H1 (cell line): Measurements from ENCODE around the gene ARID1B. TPM values are rescaled to one million over a fixed set of nuclear protein-coding genes. Genes with fewer than 3 reads are reported as not detected.

Experiments
- CTCF ChIA-PET: fragments of 300-600 bp; sonication (Branson Sonifier 250); formaldehyde crosslinking; loops from one replicate; lab custom pipeline; 2021; ENCODE audit not compliant: partially characterized antibody; lab: Charles Lee
- POLR2A ChIA-PET: fragments of 300-600 bp; sonication (Branson Sonifier 250); formaldehyde crosslinking; loops from one replicate; lab custom pipeline; 2021; ENCODE audit warnings: inconsistent platforms; ENCODE audit not compliant: partially characterized antibody; lab: Charles Lee
- DNase-seq, 2 experiments: peaks; one replicate each; pipeline versions ENCODE4 v3.0.0 to v3.0.0-alpha.2; 2010 to 2022; ENCODE audit warnings: low spot score in 2 of 2, low read depth in 1 of 2, mixed read lengths in 1 of 2
- FAIRE-seq: peaks from 2 replicates; lab custom pipeline; 2011; peaks lifted over from hg19 to GRCh38; lab: Jason Lieb, UNC
- H2AFZ ChIP-seq: 2 replicates; pipeline ENCODE4 v1.8.1; 2012; ENCODE audit warnings: low read length, inconsistent platforms
- H2AK5ac ChIP-seq: 2 replicates; pipeline ENCODE4 v1.6.1; 2013; ENCODE audit warnings: low read depth, low read length
- H2BK120ac ChIP-seq: replicated peaks from 2 replicates; pipeline ENCODE3; 2013; ENCODE audit warnings: low read depth, low read length, inconsistent platforms
- H2BK12ac ChIP-seq: 2 replicates; pipeline ENCODE4 v1.6.1; 2013; ENCODE audit warnings: low read depth, low read length
- H2BK15ac ChIP-seq: 2 replicates; pipeline ENCODE4 v1.6.1; 2013; ENCODE audit warnings: low read length
- H2BK20ac ChIP-seq: 2 replicates; pipeline ENCODE4 v1.6.1; 2013; ENCODE audit warnings: low read length
- H2BK5ac ChIP-seq: 2 replicates; pipeline ENCODE4 v1.6.1; 2013; ENCODE audit warnings: low read depth, low read length
- H3K14ac ChIP-seq: 2 replicates; pipeline ENCODE4 v1.6.1; 2013; ENCODE audit warnings: inconsistent platforms; ENCODE audit not compliant: insufficient read length
- H3K18ac ChIP-seq: 2 replicates; pipeline ENCODE4 v1.6.1; 2013; ENCODE audit warnings: low read length; ENCODE audit errors: extremely low read depth
- H3K23ac ChIP-seq: 2 replicates; pipeline ENCODE4 v1.6.1; 2013; ENCODE audit warnings: inconsistent platforms; ENCODE audit not compliant: insufficient read length
- H3K23me2 ChIP-seq: 2 replicates; pipeline ENCODE4 v1.6.1; 2013; ENCODE audit warnings: low read depth, low read length
- H3K27ac ChIP-seq: 2 replicates; pipeline ENCODE4 v1.6.1; 2011; ENCODE audit warnings: low read depth, low read length, inconsistent platforms
- H3K27me3 ChIP-seq, 4 experiments: replicated peaks in 1 of 4; 1 replicate in 1 of 4; 2 replicates in 3 of 4; pipeline versions ENCODE4 v1.6.1 to v1.8.1; 2011 to 2013; ENCODE audit warnings: low read length in 3 of 4, mild to moderate bottlenecking in 3 of 4, inconsistent platforms in 2 of 4, mixed read lengths in 2 of 4, moderate library complexity in 1 of 4; ENCODE audit not compliant: control insufficient read depth in 3 of 4, insufficient read depth in 3 of 4; ENCODE audit errors: extremely low read depth in 1 of 4
- H3K36me3 ChIP-seq, 4 experiments: 2 replicates each; pipeline versions ENCODE4 v1.6.1 to v1.8.1; 2011 to 2013; ENCODE audit warnings: mild to moderate bottlenecking in 4 of 4, low read length in 3 of 4, moderate library complexity in 2 of 4, control low read depth in 1 of 4, inconsistent platforms in 1 of 4; ENCODE audit not compliant: insufficient read depth in 4 of 4, control insufficient read depth in 2 of 4
- H3K4ac ChIP-seq: replicated peaks from 2 replicates; pipeline ENCODE3; 2013; ENCODE audit warnings: low read length, low read depth, mixed read lengths, inconsistent platforms; ENCODE audit not compliant: insufficient read length
- H3K4me1 ChIP-seq, 4 experiments: replicated peaks in 1 of 4; 1 replicate in 1 of 4; 2 replicates in 3 of 4; pipeline versions ENCODE4 v1.6.1 to v1.8.1; 2011 to 2013; ENCODE audit warnings: low read length in 3 of 4, inconsistent platforms in 2 of 4, mixed read lengths in 1 of 4; ENCODE audit not compliant: insufficient read depth in 4 of 4, control insufficient read depth in 3 of 4
- H3K4me2 ChIP-seq, 2 experiments: 2 replicates each; pipeline versions ENCODE4 v1.6.1 to v1.8.1; 2011 to 2013; ENCODE audit warnings: low read depth in 2 of 2, low read length in 2 of 2, control low read depth in 1 of 2, inconsistent platforms in 1 of 2, mild to moderate bottlenecking in 1 of 2; ENCODE audit not compliant: insufficient read depth in 1 of 2
- H3K4me3 ChIP-seq, 4 experiments: fragments of 200-600, 300-600 bp in 1 of 4; sonication (generic), shearing (Covaris generic), sonication (Bioruptor Twin) in 1 of 4; 2 replicates each; pipeline versions ENCODE4 v1.5.1 to v1.8.1; 2011 to 2016; ENCODE audit warnings: low read length in 4 of 4, low read depth in 3 of 4, control low read depth in 2 of 4, inconsistent platforms in 2 of 4, mild to moderate bottlenecking in 2 of 4, mixed read lengths in 1 of 4, moderate library complexity in 1 of 4; ENCODE audit not compliant: insufficient read depth in 2 of 4; ENCODE audit errors: extremely low read depth in 1 of 4
- H3K56ac ChIP-seq: replicated peaks from 2 replicates; pipeline ENCODE3; 2013; ENCODE audit warnings: low read depth, mild to moderate bottlenecking, mixed read lengths, low read length, inconsistent platforms; ENCODE audit not compliant: insufficient read length
- H3K79me1 ChIP-seq: 2 replicates; pipeline ENCODE4 v1.6.1; 2013; ENCODE audit warnings: low read depth, low read length, control low read depth
- H3K79me2 ChIP-seq, 2 experiments: 2 replicates each; pipeline versions ENCODE4 v1.6.1 to v1.8.1; 2012 to 2013; ENCODE audit warnings: low read length in 2 of 2, mild to moderate bottlenecking in 2 of 2, inconsistent platforms in 1 of 2; ENCODE audit not compliant: insufficient read depth in 2 of 2, control insufficient read depth in 1 of 2
- H3K9ac ChIP-seq, 4 experiments: replicated peaks in 1 of 4; 1 replicate in 1 of 4; 2 replicates in 3 of 4; pipeline versions ENCODE4 v1.6.1 to v1.8.1; 2011 to 2013; ENCODE audit warnings: low read depth in 3 of 4, low read length in 3 of 4, control low read depth in 2 of 4, mild to moderate bottlenecking in 2 of 4, moderate library complexity in 2 of 4, inconsistent platforms in 1 of 4; ENCODE audit errors: extremely low read depth in 1 of 4
- H3K9me3 ChIP-seq, 2 experiments: 2 replicates each; pipeline versions ENCODE4 v1.6.1 to v1.8.1; 2012 to 2013; ENCODE audit warnings: mild to moderate bottlenecking in 2 of 2, moderate library complexity in 2 of 2, control low read depth in 1 of 2, inconsistent platforms in 1 of 2, low read depth in 1 of 2, low read length in 1 of 2, mixed read lengths in 1 of 2; ENCODE audit not compliant: insufficient read depth in 2 of 2
- H4K20me1 ChIP-seq, 2 experiments: replicated peaks in 1 of 2; 2 replicates each; pipeline versions ENCODE3 to v1.8.1; 2011 to 2013; ENCODE audit warnings: inconsistent platforms in 2 of 2, low read length in 2 of 2, mild to moderate bottlenecking in 1 of 2; ENCODE audit not compliant: insufficient read depth in 2 of 2, control insufficient read depth in 1 of 2
- H4K5ac ChIP-seq: 2 replicates; pipeline ENCODE4 v1.6.1; 2013; ENCODE audit warnings: low read length, low read depth, mixed read lengths, inconsistent platforms; ENCODE audit not compliant: insufficient read length
- H4K8ac ChIP-seq: 2 replicates; pipeline ENCODE4 v1.8.0; 2013; ENCODE audit warnings: mild to moderate bottlenecking, moderate library complexity, low read length, inconsistent platforms; ENCODE audit not compliant: insufficient read depth; ENCODE audit errors: extremely low read depth
- H4K91ac ChIP-seq: replicated peaks from 2 replicates; pipeline ENCODE3; 2013; ENCODE audit warnings: low read length, mixed read lengths, inconsistent platforms; ENCODE audit not compliant: insufficient read length
- CBX5 ChIP-seq: fragments of 300-800, 300-1000 bp; sonication (generic); IDR thresholded peaks from 2 replicates; pipeline ENCODE4 v1.7.1; 2016; ENCODE audit warnings: antibody characterized with exemption, low read length, low read depth
- KDM5A ChIP-seq: fragments of 200-600 bp; IDR thresholded peaks from 2 replicates; pipeline ENCODE4 v1.7.1; 2012; ENCODE audit warnings: mild to moderate bottlenecking, low read length, inconsistent platforms, mixed read lengths
- PHF8 ChIP-seq: fragments of 200-600 bp; sonication (generic); conservative IDR thresholded peaks from 2 replicates; pipeline ENCODE4 v1.7.1; 2012; ENCODE audit warnings: low read depth, mild to moderate bottlenecking, inconsistent platforms, low read length, moderate library complexity
- POLR2A ChIP-seq, 2 experiments: IDR thresholded peaks; 1 replicate in 1 of 2; 2 replicates in 1 of 2; pipeline ENCODE4 v1.6.1; 2011; ENCODE audit warnings: low read depth in 2 of 2, low read length in 2 of 2, mild to moderate bottlenecking in 2 of 2; ENCODE audit errors: control extremely low read depth in 1 of 2
- RFX5 ChIP-seq: IDR thresholded peaks from 2 replicates; pipeline ENCODE4 v1.6.1; 2011; ENCODE audit warnings: low read depth, low read length, improper control_type of control experiment, borderline replicate concordance
- TAF1 ChIP-seq: IDR thresholded peaks from 2 replicates; pipeline ENCODE4 v1.6.1; 2011; ENCODE audit warnings: mild to moderate bottlenecking, low read depth, low read length
- WGBS, 2 experiments: shearing (Covaris generic) in 1 of 2; methylation state at CpG; one replicate each; pipeline versions ENCODE4 v1.1.6 to v1.1.7; 2013 to 2015; ENCODE audit warnings: low lambda C conversion rate in 2 of 2, mixed read lengths in 2 of 2, inconsistent platforms in 1 of 2, low coverage in 1 of 2, missing lambda C conversion rate in 1 of 2; ENCODE audit not compliant: insufficient replicate concordance in 2 of 2, insufficient coverage in 1 of 2, insufficient read length in 1 of 2; ENCODE audit errors: extremely low coverage in 1 of 2, missing lambda C conversion rate in 1 of 2; 5-methylcytosine and 5-hydroxymethylcytosine counted together
- polyA plus RNA-seq, 7 experiments: library from polyadenylated mRNA; depleted of rRNA in 3 of 7; stranded (reverse) in 5 of 7; unstranded in 2 of 7; fragments of >200 nt in 5 of 7; fragments of 200-250 nt in 2 of 7; gene quantifications; 1 replicate in 5 of 7; 2 replicates in 1 of 7; 4 replicates in 1 of 7; pipeline versions ENCODE4 v1.2.1 to v1.2.3, GENCODE V29; 2011 to 2013; ENCODE audit warnings: missing spikeins in 2 of 7, mixed read lengths in 2 of 7
- total RNA-seq: library from RNA; stranded (reverse); fragmentation: NEBNext Ultra II Directional; extraction: Animal tissue kit (Norgen Biotek cat#: 25700); gene quantifications from 2 replicates; pipeline ENCODE4 v1.2.1, GENCODE V29; 2021

Gene ARID1B
- total and polyA plus RNA-seq, 2 of the 8 experiments (the other 6 are each of a cell fraction or from before 2014, with no cell fraction given), result 24.3 to 70.3 TPM

GRCh38 chr6:157013649-157014304 is 236.6 kb downstream of the ARID1B start:
- Histone ChIP-seq H2BK20ac (no peak overlapping the region), H2BK120ac (no peak overlapping the region), H2BK12ac (no peak overlapping the region), H4K5ac (no peak overlapping the region), H3K79me2 (peaks cover 0 to 96% of the 10 kb centered on the region in 2 experiments; a peak in 3 of 4 replicates), H3K4me2 (no peak overlapping the region; a peak in 1 of 4 replicates), H3K4me3 (no peak overlapping the region), H4K20me1 (peaks cover 0 to 5% of the 10 kb centered on the region in 2 experiments), H2AK5ac (no peak overlapping the region), H3K56ac (no peak overlapping the region), H4K91ac (no peak overlapping the region), H3K23me2 (no peaks in the 10 kb centered on the region), H3K9ac (no peak overlapping the region), H3K4me1 (peaks cover 0 to 12% (median 5%) of the 10 kb centered on the region in 4 experiments; a peak in 4 of 7 replicates), H2BK5ac (no peak overlapping the region), H3K23ac (no peak overlapping the region), H3K27ac (no peak overlapping the region), H3K9me3 (no peaks in the 10 kb centered on the region), H4K8ac (no peak overlapping the region), H2AFZ (no peak overlapping the region), H2BK15ac (no peak overlapping the region), H3K14ac (no peak overlapping the region), H3K4ac (no peak overlapping the region), H3K27me3 (peaks cover 0 to 3% (median 0%) of the 10 kb centered on the region in 4 experiments; a peak in 1 of 7 replicates), H3K18ac (no peak overlapping the region), H3K36me3 (no peaks in the 10 kb centered on the region), H3K79me1 (0 out of 2 replicates have a peak, but pooled peaks cover 4% of the 10 kb centered on the region)
- TF ChIP-seq CBX5, result no peak
- no peak for TF ChIP-seq RFX5
- TF ChIP-seq KDM5A, result no peak
- TF ChIP-seq POLR2A (IDR thresholded peaks at IDR 0.05; ENCODE audit: control extremely low read depth in 1 of 2, low read depth in 2 of 2, low read length in 2 of 2), result no peak
- no peak for TF ChIP-seq TAF1
- no peak for TF ChIP-seq PHF8
- FAIRE-seq (no peak), DNase-seq (no peak)
- WGBS, 2 experiments, result 78% methylated on average over 7 of the region's 7 CpGs; no CpG with 5 or more reads in 1 of the 2 experiments
- ChIA-PET CTCF (interaction anchor here (1.2 kb wide), 1 partner anchor 18 kb away, joined by 3 read pairs; no protein-coding TSS in a partner anchor), POLR2A (interaction anchor here (1.4 kb wide), 1 partner anchor 7 kb away, joined by 3 read pairs; no protein-coding TSS in a partner anchor)
